ENCODE data around the gene DOCK3. TPM values are rescaled to one million over a fixed set of nuclear protein-coding genes. Genes with fewer than 3 reads are reported as not detected.

DOCK3 gene
- total RNA-seq, 4 donors from 2014 or later = 4.0 to 6.3 (median 5.8) TPM

GRCh38 chr3:51269466-51269865 lies 594.7 kb downstream of the DOCK3 start:
- no peak overlapping the region for H3K27ac ChIP-seq
- H3K4me1 ChIP-seq = no peaks in the 10 kb centered on the region
- no peak overlapping the region for H3K4me3 ChIP-seq
- peaks cover 0 to 16% (median 0%) of the 10 kb centered on the region in 4 donors for H3K9me3 ChIP-seq
- H3K36me3 ChIP-seq = no peaks in the 10 kb centered on the region
- H3K27me3 ChIP-seq = no peaks in the 10 kb centered on the region
- no peak for TF ChIP-seq CTCF (IDR thresholded peaks at IDR 0.05)
- no peak for TF ChIP-seq EP300 (IDR thresholded peaks at IDR 0.05)
- TF ChIP-seq POLR2A (IDR thresholded peaks at IDR 0.05) = no peak
- DNase-seq (ENCODE audit: low spot score in 2 of 2) = no peak

- H3K9me3 ChIP-seq = peaks cover 0 to 14% (median 0%) of the 10 kb centered on the region in 4 donors
- H3K4me3 ChIP-seq = no peak overlapping the region
- no peak for TF ChIP-seq EP300 (IDR thresholded peaks at IDR 0.05)
- no peak for TF ChIP-seq CTCF (IDR thresholded peaks at IDR 0.05)
- no peak for TF ChIP-seq POLR2A (IDR thresholded peaks at IDR 0.05)
- no peaks in the 10 kb centered on the region for H3K36me3 ChIP-seq
- no peaks in the 10 kb centered on the region for H3K4me1 ChIP-seq
- no peak overlapping the region for H3K27ac ChIP-seq
- no peak for DNase-seq (ENCODE audit: low spot score in 2 of 2)
- 86 to 88% methylated on average over 3 of the region's 3 CpGs for WGBS, 2 donors
- no peaks in the 10 kb centered on the region for H3K27me3 ChIP-seq
Observed at GRCh38 chr3:51270559-51270958, 595.8 kb downstream of the DOCK3 start.

GRCh38 chr3:51271172-51271571 lies 596.4 kb downstream of the DOCK3 start:
- DNase-seq (ENCODE audit: low spot score in 2 of 2) = no peak

GRCh38 chr3:51274052-51274451 lies 599.3 kb downstream of the DOCK3 start:
- TF ChIP-seq EP300 (IDR thresholded peaks at IDR 0.05) = no peak
- no peak for TF ChIP-seq POLR2A (IDR thresholded peaks at IDR 0.05)
- no peak for TF ChIP-seq CTCF (IDR thresholded peaks at IDR 0.05)
- WGBS, 2 donors = 62 to 74% methylated on average over 2 of the region's 2 CpGs
- Histone ChIP-seq H3K4me3 (no peak overlapping the region), H3K9me3 (no peaks in the 10 kb centered on the region), H3K27me3 (no peaks in the 10 kb centered on the region), H3K4me1 (no peaks in the 10 kb centered on the region), H3K27ac (no peak overlapping the region), H3K36me3 (no peaks in the 10 kb centered on the region)
- no peak for DNase-seq (ENCODE audit: low spot score in 2 of 2)

More at GRCh38 chr3:51271172-51271571, 596.4 kb downstream of the DOCK3 start:
- 50 to 67% methylated on average over 1 of the region's 1 CpG for WGBS, 2 donors
- H3K4me1 ChIP-seq = no peaks in the 10 kb centered on the region
- H3K27ac ChIP-seq = no peak overlapping the region
- no peak overlapping the region for H3K4me3 ChIP-seq
- no peaks in the 10 kb centered on the region for H3K27me3 ChIP-seq
- TF ChIP-seq CTCF (IDR thresholded peaks at IDR 0.05) = no peak
- no peak for TF ChIP-seq POLR2A (IDR thresholded peaks at IDR 0.05)
- no peak for TF ChIP-seq EP300 (IDR thresholded peaks at IDR 0.05)
- peaks cover 0 to 9% (median 0%) of the 10 kb centered on the region in 4 donors for H3K9me3 ChIP-seq
- no peaks in the 10 kb centered on the region for H3K36me3 ChIP-seq

GRCh38 chr3:51275111-51275805 lies 600.5 kb downstream of the DOCK3 start:
- Histone ChIP-seq H3K27me3 (no peaks in the 10 kb centered on the region), H3K4me3 (no peak overlapping the region), H3K36me3 (no peaks in the 10 kb centered on the region), H3K9me3 (no peaks in the 10 kb centered on the region), H3K27ac (no peak overlapping the region), H3K4me1 (no peaks in the 10 kb centered on the region)
- 31 to 35% methylated on average over 5 of the region's 5 CpGs for WGBS, 2 donors
- no peak for TF ChIP-seq CTCF (IDR thresholded peaks at IDR 0.05)
- TF ChIP-seq EP300 (IDR thresholded peaks at IDR 0.05) = no peak
- TF ChIP-seq POLR2A (IDR thresholded peaks at IDR 0.05) = no peak
- DNase-seq (ENCODE audit: low spot score in 2 of 2) = no peak
